ENCODE results near the gene DFFA. TPM values are rescaled to one million over a fixed set of nuclear protein-coding genes. Genes with fewer than 3 reads are reported as not detected.
"Not testable (repeated sequence)": the region's sequence is repeated elsewhere in the genome, so short reads cannot be mapped to it uniquely, and the experiment has no call there.

The DFFA gene
- total and polyA plus RNA-seq, 11 donors: 10.4 to 27.6 (median 24.5) TPM

DNA sequence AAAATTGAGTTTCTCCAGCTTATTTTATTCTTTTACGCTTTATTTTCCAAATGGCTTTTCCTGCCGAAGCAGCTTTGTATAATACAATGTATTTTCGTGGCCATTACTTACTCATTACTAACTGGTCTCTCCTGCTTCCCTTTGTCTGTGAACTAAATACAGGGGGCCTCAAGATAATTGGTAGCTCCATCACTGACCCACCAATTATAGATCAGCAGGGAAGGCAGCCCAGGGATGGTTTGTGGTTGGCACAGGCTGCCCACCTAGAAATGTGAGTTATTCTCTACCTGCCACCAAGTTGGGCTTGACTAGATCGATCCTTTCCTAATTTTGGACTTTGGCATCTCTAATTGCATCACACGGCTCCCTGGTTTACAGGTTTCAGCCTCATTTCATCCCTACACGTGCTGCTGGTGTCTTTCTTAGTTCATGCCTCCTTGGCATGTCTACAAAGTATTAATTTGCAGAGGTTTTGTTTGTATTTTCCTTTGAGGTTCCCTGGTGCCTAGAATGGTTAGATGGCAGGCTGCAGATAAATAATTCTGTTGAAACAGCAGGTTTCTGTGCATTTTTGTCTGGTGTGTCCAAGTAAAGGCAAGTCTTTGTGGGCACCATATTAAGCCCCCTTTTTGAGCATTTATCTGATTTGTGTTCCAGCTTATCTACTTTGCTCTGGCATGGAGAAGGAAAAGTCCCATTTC is 37.6 kb upstream of the DFFA start:
- Histone ChIP-seq H3K4me3 (no peak overlapping the region), H3K27me3 (no peaks in the 10 kb centered on the region), H3K36me3 (no peaks in the 10 kb centered on the region), H3K9me3 (no peaks in the 10 kb centered on the region), H3K4me1 (peaks cover 0 to 48% (median 28%) of the 10 kb centered on the region in 12 donors), H3K27ac (peak overlapping the region in 1 of 12 donors; percentile 83)
- WGBS, 4 donors: 86 to 90% (median 88%) methylated on average over 6 of the region's 6 CpGs
- intact Hi-C loops (cut with DNase I): loop anchor here in 9 of 10 donors (5.0 to 10.0 kb wide), 8 partner anchors 125 to 435 kb away; partner anchors contain the start of gene CASZ1 (in 1 of the 9)
- ATAC-seq (no peak), DNase-seq (no peak)
- TF ChIP-seq, protein P1, sequence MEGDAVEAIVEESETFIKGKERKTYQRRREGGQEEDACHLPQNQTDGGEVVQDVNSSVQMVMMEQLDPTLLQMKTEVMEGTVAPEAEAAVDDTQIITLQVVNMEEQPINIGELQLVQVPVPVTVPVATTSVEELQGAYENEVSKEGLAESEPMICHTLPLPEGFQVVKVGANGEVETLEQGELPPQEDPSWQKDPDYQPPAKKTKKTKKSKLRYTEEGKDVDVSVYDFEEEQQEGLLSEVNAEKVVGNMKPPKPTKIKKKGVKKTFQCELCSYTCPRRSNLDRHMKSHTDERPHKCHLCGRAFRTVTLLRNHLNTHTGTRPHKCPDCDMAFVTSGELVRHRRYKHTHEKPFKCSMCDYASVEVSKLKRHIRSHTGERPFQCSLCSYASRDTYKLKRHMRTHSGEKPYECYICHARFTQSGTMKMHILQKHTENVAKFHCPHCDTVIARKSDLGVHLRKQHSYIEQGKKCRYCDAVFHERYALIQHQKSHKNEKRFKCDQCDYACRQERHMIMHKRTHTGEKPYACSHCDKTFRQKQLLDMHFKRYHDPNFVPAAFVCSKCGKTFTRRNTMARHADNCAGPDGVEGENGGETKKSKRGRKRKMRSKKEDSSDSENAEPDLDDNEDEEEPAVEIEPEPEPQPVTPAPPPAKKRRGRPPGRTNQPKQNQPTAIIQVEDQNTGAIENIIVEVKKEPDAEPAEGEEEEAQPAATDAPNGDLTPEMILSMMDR (IDR thresholded peaks at IDR 0.05): no peak
- TF ChIP-seq POLR2A (IDR thresholded peaks at IDR 0.05): no peak

DNA sequence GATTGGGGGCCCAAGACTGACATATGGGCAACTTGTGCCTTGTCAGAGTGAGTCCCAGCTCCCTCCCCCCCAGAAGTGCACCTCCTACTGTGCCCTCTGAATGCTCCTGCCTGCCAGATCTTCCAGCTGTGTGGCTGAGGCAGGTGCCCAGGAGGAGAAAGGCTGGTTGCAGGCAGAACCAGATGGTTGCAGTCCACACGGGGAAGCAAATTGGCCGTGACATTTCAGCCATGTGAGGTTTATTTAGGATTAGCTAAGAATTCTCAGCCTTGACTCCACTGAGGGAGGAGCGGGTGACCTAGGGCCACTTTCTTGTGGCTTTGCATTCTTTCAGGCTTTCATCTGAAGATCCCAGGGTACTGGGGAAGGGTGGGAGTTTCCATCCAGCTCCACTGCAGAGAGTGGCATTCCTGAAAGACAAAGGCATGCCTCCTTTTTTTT is 36.2 kb upstream of the DFFA start:
- Histone ChIP-seq H3K27ac (no peak overlapping the region), H3K4me1 (peaks cover 0 to 40% (median 26%) of the 10 kb centered on the region in 12 donors), H3K9me3 (no peaks in the 10 kb centered on the region), H3K4me3 (no peak overlapping the region), H3K36me3 (no peaks in the 10 kb centered on the region), H3K27me3 (no peaks in the 10 kb centered on the region)
- TF ChIP-seq, protein P1 (IDR thresholded peaks at IDR 0.05): no peak
- no peak for TF ChIP-seq POLR2A (IDR thresholded peaks at IDR 0.05)
- WGBS, 4 donors: 56 to 88% (median 79%) methylated on average over 3 of the region's 3 CpGs
- ATAC-seq: no peak
- intact Hi-C loops (cut with DNase I): loop anchor here in 7 of 10 donors (5.0 to 10.0 kb wide), 3 partner anchors 359 to 436 kb away; no protein-coding TSS in a partner anchor
- DNase-seq: no peak

DNA sequence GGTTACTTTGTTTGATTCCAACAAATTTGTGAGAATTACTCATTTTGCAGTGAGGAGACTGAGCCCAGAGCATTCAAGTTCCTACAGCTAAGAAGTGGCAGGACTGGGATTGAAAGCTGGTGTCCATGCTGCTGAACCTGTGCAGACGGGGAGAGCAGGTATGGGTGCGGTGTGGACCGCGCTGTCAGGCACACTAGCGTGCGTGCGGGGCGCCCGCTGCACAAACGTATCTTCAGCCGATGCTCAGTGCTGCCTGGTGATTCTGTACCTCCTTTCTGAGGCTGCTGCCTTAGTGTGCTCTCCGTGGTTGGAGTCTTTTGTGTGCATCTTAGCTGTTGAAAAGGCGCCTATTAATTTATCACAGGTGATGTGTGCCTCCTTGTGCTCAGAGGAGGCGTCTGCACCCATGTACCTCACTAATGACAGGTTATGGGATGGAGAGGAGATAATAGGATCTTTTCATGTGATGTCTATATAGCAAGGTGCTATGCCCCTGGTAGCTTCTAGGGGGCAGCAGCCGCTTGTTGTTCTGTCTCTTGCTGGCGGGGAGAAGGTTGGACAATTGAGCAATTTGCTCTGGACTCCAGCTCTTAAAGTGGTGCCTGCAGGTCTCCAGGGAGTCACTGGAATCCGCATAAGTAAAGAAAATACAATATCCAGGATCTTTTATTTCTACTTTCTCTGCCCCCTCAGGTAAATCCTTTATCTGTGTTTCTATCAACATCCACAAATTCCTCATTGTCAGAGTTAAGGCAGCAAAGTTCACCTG is 35.0 kb upstream of the DFFA start:
- ATAC-seq (peak; percentile 71 to 90 (median 85)), DNase-seq (peak; percentile 49 to 71 (median 66))
- WGBS, 4 donors: 63 to 71% (median 70%) methylated on average over 16 to 17 of the region's 17 CpGs
- no peak for TF ChIP-seq POLR2A (IDR thresholded peaks at IDR 0.05)
- TF ChIP-seq, protein P1 (IDR thresholded peaks at IDR 0.05): peak; percentile 73 to 90 (median 80)
- peaks cover 0 to 37% (median 26%) of the 10 kb centered on the region in 12 donors for H3K4me1 ChIP-seq
- no peak overlapping the region for H3K4me3 ChIP-seq
- no peaks in the 10 kb centered on the region for H3K36me3 ChIP-seq
- H3K27ac ChIP-seq: no peak overlapping the region
- H3K9me3 ChIP-seq: no peaks in the 10 kb centered on the region
- no peaks in the 10 kb centered on the region for H3K27me3 ChIP-seq
- intact Hi-C loops (cut with DNase I): loop anchor here in 8 of 10 donors (1.0 to 10.0 kb wide), 4 partner anchors 360 to 438 kb away; no protein-coding TSS in a partner anchor

DNA sequence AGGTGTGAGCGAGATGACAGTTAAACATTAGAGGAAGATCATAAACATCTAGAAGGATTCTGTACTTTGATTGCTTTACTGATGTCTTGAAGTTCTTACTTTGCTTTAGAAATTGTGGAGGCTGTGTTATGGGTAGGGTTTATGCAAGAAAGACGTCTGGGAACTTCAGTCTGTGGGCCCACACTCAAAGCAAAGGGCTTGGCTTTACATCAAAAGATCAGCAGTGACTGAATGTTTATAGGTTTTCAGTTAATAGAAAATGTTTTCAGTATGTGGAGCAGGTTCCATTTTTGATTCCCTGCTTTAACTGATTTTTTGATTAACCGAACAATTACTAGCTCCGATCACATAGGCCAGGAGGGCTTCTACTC is 34.3 kb upstream of the DFFA start:
- Histone ChIP-seq H3K27me3 (no peaks in the 10 kb centered on the region), H3K4me3 (no peak overlapping the region), H3K9me3 (no peaks in the 10 kb centered on the region), H3K27ac (no peak overlapping the region), H3K36me3 (no peaks in the 10 kb centered on the region), H3K4me1 (peaks cover 0 to 32% (median 24%) of the 10 kb centered on the region in 12 donors)
- TF ChIP-seq POLR2A (IDR thresholded peaks at IDR 0.05): no peak
- TF ChIP-seq, protein P1 (IDR thresholded peaks at IDR 0.05): no peak
- 68 to 84% (median 76%) methylated on average over 4 of the region's 4 CpGs for WGBS, 4 donors
- DNase-seq (no peak), ATAC-seq (no peak)
- intact Hi-C loops (cut with DNase I): loop anchor here in 8 of 10 donors (1.0 to 10.0 kb wide), 5 partner anchors 9 to 438 kb away; no protein-coding TSS in a partner anchor

DNA sequence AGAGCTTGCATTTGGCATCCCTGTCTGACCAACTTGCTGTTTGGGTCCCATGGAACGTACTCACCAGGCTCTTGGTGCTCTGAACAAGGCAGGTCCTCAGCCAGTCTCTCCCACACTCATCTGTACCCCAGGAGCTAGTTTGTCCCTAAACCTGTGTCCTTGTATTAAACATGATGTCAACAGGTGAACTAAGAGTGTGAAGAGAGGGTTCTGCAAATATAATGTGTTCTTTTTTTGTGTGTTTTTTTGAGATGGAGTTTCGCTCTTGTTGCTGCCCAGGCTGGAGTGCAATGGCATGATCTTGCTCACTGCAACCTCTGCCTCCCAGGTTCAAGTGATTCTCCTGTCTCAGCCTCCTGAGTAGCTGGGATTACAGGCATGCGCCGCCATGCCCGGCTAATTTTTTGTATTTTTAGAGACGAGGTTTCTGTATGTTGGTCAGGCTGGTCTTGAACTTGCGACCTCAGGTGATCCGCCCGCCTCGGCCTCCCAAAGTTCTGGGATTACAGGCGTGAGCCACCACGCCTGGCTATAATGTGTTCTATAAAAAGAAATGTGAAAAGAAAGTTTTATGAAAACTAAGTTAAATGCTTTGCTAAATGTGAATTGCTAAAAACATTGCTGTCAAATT is 33.8 kb upstream of the DFFA start:
- peaks cover 0 to 27% (median 19%) of the 10 kb centered on the region in 12 donors for H3K4me1 ChIP-seq
- not testable (repeated sequence) for DNase-seq, H3K9me3 ChIP-seq, H3K4me3 ChIP-seq, H3K27ac ChIP-seq, H3K36me3 ChIP-seq, H3K27me3 ChIP-seq, ATAC-seq
- intact Hi-C loops (cut with DNase I): loop anchor here in 7 of 10 donors (1.0 to 10.0 kb wide), 5 partner anchors 9 to 439 kb away; no protein-coding TSS in a partner anchor
- WGBS, 4 donors: 90 to 96% (median 93%) methylated on average over 12 of the region's 12 CpGs
